WTC11 (cell line): ENCODE results near the gene EEFSEC. TPM values are rescaled to one million over a fixed set of nuclear protein-coding genes. Genes with fewer than 3 reads are reported as not detected.

Source experiments
- ATAC-seq: fragments of 200-7000 bp; cut with Tn5 transposase; 2 replicates; pipeline ENCODE4 v1.10.0; 2021; ENCODE audit warnings: mild to moderate bottlenecking, moderate library complexity
- CTCF ChIA-PET: fragments of 300-600 bp; sonication (Branson Sonifier 250); formaldehyde crosslinking; loops from one replicate; lab custom pipeline; 2021; ENCODE audit warnings: antibody characterized with exemption; lab: Charles Lee
- POLR2A ChIA-PET: fragments of 350-600 bp; sonication (Branson Sonifier 250); formaldehyde crosslinking; loops from one replicate; lab custom pipeline; 2021; ENCODE audit warnings: antibody characterized with exemption; lab: Charles Lee
- DNase-seq: peaks from one replicate; pipeline ENCODE4 v3.0.0; 2021; ENCODE audit warnings: low spot score
- H3K27ac Mint-ChIP-seq: 2 replicates; pipeline ENCODE4 v1.8.0; 2021; ENCODE audit warnings: mixed read lengths
- H3K27me3 Mint-ChIP-seq: 2 replicates; pipeline ENCODE4 v1.8.0; 2021; ENCODE audit warnings: low read depth, mild to moderate bottlenecking, moderate library complexity, mixed read lengths
- H3K36me3 Mint-ChIP-seq: 2 replicates; pipeline ENCODE4 v1.8.0; 2021; ENCODE audit warnings: mixed read lengths
- H3K4me1 Mint-ChIP-seq: 2 replicates; pipeline ENCODE4 v1.8.0; 2022; ENCODE audit warnings: mixed read lengths
- H3K4me3 Mint-ChIP-seq: 2 replicates; pipeline ENCODE4 v1.8.0; 2021; ENCODE audit warnings: mild to moderate bottlenecking, moderate library complexity, mixed read lengths
- H3K9me3 Mint-ChIP-seq: 2 replicates; pipeline ENCODE4 v1.8.0; 2021; ENCODE audit warnings: mixed read lengths
- GABPB1 ChIP-seq: sonication (generic); formaldehyde crosslinking; IDR thresholded peaks from 2 replicates; pipeline ENCODE4 v1.8.1; 2023; ENCODE audit warnings: mild to moderate bottlenecking, missing genetic modification reagents
- NR3C1 ChIP-seq: sonication (generic); formaldehyde crosslinking; conservative IDR thresholded peaks from 2 replicates; pipeline ENCODE4 v1.8.1; 2023; ENCODE audit warnings: low read depth, mild to moderate bottlenecking, missing genetic modification reagents
- OVOL2 ChIP-seq: fragments of 250-450 bp; sonication (Bioruptor Pico); IDR thresholded peaks from 2 replicates; pipeline ENCODE4 v1.9.0; 2021; ENCODE audit warnings: mild to moderate bottlenecking, borderline replicate concordance
- RELA ChIP-seq: sonication (generic); formaldehyde crosslinking; IDR thresholded peaks from 2 replicates; pipeline ENCODE4 v1.8.1; 2022; ENCODE audit warnings: missing genetic modification reagents, mild to moderate bottlenecking, borderline replicate concordance
- TEAD1 ChIP-seq: sonication (generic); formaldehyde crosslinking; IDR thresholded peaks from 2 replicates; pipeline ENCODE4 v1.8.0; 2022; ENCODE audit warnings: mild to moderate bottlenecking, missing genetic modification reagents
- TEAD4 ChIP-seq: sonication (generic); formaldehyde crosslinking; IDR thresholded peaks from 2 replicates; pipeline ENCODE4 v1.8.0; 2022; ENCODE audit warnings: mild to moderate bottlenecking, missing genetic modification reagents
- ZNF263 ChIP-seq: sonication (generic); formaldehyde crosslinking; IDR thresholded peaks from 2 replicates; pipeline ENCODE4 v1.8.1; 2022; ENCODE audit warnings: low read depth, mild to moderate bottlenecking, moderate library complexity, missing genetic modification reagents
- ZNF317 ChIP-seq: sonication (generic); formaldehyde crosslinking; IDR thresholded peaks from 2 replicates; pipeline ENCODE4 v1.8.1; 2023; ENCODE audit warnings: low read depth, mild to moderate bottlenecking, moderate library complexity, missing genetic modification reagents, borderline replicate concordance
- ZNF396 ChIP-seq: fragments of 250-450 bp; sonication (Bioruptor Pico); IDR thresholded peaks from 2 replicates; pipeline ENCODE4 v1.8.0; 2021; ENCODE audit warnings: mild to moderate bottlenecking, moderate library complexity, borderline replicate concordance
- total RNA-seq: library from RNA; stranded (reverse); gene quantifications from 3 replicates; pipeline ENCODE4 v1.2.3, GENCODE V29; 2021
- TF ChIP-seq, protein P1 (sequence below): fragments of 250-450 bp; sonication (Bioruptor Pico); IDR thresholded peaks from 2 replicates; pipeline ENCODE4 v2.1.2; 2022; ENCODE audit warnings: mild to moderate bottlenecking, moderate library complexity
- TF ChIP-seq, protein P2 (sequence below): sonication (generic); formaldehyde crosslinking; IDR thresholded peaks from 2 replicates; pipeline ENCODE4 v1.8.0; 2023; ENCODE audit warnings: missing genetic modification reagents
- TF ChIP-seq, protein P3 (sequence below): sonication (generic); formaldehyde crosslinking; IDR thresholded peaks from 2 replicates; pipeline ENCODE4 v1.8.1; 2023; ENCODE audit warnings: mild to moderate bottlenecking, missing genetic modification reagents
- TF ChIP-seq, protein P4 (sequence below): sonication (generic); formaldehyde crosslinking; IDR thresholded peaks from 2 replicates; pipeline ENCODE4 v1.8.1; 2023; ENCODE audit warnings: mild to moderate bottlenecking, missing genetic modification reagents, borderline replicate concordance
- TF ChIP-seq, protein P5 (sequence below): sonication (generic); formaldehyde crosslinking; IDR thresholded peaks from 2 replicates; pipeline ENCODE4 v1.8.0; 2023; ENCODE audit warnings: mild to moderate bottlenecking, missing genetic modification reagents
- TF ChIP-seq, protein P6 (sequence below): sonication (generic); formaldehyde crosslinking; IDR thresholded peaks from 2 replicates; pipeline ENCODE4 v1.8.1; 2022; ENCODE audit warnings: low read depth, mild to moderate bottlenecking, moderate library complexity, missing genetic modification reagents, borderline replicate concordance
- TF ChIP-seq, protein P7 (sequence below): fragments of 200-600 bp; IDR thresholded peaks from 2 replicates; pipeline ENCODE4 v1.8.0; 2022; ENCODE audit warnings: antibody characterized with exemption

EEFSEC gene
- total RNA-seq, 1 experiment from 2014 or later: 13.7 TPM

DNA sequence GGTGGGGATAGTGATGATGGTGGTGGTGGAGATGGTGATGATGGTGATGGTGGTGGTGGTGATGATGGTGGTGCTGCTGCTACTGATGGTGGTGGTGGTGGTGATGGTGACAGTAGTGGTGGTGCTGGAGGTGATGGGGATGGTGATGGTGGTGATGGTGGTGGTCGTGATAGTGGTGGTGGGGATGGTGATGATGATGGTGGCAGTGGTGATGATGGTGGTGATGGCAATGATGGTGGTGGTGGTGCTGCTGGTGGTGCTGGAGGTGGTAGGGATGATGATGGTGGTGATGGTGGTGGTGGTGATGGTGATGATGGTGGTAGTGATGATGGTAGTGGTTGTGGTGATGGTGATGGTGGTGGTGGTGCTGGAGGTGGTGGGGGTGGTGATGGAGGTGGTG is 292.1 kb downstream of the EEFSEC start (continued):
- TF ChIP-seq, protein P1, sequence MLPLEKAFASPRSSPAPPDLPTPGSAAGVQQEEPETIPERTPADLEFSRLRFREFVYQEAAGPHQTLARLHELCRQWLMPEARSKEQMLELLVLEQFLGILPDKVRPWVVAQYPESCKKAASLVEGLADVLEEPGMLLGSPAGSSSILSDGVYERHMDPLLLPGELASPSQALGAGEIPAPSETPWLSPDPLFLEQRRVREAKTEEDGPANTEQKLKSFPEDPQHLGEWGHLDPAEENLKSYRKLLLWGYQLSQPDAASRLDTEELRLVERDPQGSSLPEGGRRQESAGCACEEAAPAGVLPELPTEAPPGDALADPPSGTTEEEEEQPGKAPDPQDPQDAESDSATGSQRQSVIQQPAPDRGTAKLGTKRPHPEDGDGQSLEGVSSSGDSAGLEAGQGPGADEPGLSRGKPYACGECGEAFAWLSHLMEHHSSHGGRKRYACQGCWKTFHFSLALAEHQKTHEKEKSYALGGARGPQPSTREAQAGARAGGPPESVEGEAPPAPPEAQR (CRISPR knock-in tag): no peak
- TF ChIP-seq, protein P2, sequence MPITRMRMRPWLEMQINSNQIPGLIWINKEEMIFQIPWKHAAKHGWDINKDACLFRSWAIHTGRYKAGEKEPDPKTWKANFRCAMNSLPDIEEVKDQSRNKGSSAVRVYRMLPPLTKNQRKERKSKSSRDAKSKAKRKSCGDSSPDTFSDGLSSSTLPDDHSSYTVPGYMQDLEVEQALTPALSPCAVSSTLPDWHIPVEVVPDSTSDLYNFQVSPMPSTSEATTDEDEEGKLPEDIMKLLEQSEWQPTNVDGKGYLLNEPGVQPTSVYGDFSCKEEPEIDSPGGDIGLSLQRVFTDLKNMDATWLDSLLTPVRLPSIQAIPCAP: no peak
- no peak for TF ChIP-seq RELA (CRISPR knock-in tag)
- TF ChIP-seq ZNF317: no peak
- TF ChIP-seq TEAD1 (CRISPR knock-in tag): no peak
- TF ChIP-seq, protein P3, sequence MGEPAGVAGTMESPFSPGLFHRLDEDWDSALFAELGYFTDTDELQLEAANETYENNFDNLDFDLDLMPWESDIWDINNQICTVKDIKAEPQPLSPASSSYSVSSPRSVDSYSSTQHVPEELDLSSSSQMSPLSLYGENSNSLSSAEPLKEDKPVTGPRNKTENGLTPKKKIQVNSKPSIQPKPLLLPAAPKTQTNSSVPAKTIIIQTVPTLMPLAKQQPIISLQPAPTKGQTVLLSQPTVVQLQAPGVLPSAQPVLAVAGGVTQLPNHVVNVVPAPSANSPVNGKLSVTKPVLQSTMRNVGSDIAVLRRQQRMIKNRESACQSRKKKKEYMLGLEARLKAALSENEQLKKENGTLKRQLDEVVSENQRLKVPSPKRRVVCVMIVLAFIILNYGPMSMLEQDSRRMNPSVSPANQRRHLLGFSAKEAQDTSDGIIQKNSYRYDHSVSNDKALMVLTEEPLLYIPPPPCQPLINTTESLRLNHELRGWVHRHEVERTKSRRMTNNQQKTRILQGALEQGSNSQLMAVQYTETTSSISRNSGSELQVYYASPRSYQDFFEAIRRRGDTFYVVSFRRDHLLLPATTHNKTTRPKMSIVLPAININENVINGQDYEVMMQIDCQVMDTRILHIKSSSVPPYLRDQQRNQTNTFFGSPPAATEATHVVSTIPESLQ (CRISPR knock-in tag): no peak
- TF ChIP-seq, protein P4, sequence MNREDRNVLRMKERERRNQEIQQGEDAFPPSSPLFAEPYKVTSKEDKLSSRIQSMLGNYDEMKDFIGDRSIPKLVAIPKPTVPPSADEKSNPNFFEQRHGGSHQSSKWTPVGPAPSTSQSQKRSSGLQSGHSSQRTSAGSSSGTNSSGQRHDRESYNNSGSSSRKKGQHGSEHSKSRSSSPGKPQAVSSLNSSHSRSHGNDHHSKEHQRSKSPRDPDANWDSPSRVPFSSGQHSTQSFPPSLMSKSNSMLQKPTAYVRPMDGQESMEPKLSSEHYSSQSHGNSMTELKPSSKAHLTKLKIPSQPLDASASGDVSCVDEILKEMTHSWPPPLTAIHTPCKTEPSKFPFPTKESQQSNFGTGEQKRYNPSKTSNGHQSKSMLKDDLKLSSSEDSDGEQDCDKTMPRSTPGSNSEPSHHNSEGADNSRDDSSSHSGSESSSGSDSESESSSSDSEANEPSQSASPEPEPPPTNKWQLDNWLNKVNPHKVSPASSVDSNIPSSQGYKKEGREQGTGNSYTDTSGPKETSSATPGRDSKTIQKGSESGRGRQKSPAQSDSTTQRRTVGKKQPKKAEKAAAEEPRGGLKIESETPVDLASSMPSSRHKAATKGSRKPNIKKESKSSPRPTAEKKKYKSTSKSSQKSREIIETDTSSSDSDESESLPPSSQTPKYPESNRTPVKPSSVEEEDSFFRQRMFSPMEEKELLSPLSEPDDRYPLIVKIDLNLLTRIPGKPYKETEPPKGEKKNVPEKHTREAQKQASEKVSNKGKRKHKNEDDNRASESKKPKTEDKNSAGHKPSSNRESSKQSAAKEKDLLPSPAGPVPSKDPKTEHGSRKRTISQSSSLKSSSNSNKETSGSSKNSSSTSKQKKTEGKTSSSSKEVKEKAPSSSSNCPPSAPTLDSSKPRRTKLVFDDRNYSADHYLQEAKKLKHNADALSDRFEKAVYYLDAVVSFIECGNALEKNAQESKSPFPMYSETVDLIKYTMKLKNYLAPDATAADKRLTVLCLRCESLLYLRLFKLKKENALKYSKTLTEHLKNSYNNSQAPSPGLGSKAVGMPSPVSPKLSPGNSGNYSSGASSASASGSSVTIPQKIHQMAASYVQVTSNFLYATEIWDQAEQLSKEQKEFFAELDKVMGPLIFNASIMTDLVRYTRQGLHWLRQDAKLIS: no peak

DNA sequence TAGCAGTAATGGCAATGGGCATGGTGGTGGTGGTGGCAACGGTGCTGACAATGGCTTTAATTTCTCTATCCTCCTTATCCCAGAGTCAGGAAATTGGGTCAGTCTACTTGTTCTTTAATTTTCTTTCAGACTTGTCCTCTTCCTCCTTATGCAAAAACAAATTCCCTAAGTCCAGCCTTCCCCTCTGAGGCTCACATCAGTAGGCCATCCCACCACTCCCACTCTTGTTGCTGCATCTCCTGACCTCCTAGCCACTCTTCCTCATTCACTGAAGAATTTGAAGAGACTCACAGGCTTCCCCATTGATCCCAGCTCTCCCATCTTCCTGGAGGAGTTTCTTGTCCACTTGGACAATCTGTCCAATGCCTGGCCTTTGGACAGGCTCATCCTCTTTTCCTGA is 293.5 kb downstream of the EEFSEC start:
- POLR2A ChIA-PET: interaction anchor here (0.5 kb wide), 1 partner anchor 113 kb away, joined by 7 read pairs; no protein-coding TSS in a partner anchor
- no peaks in the 10 kb centered on the region for H3K4me1 Mint-ChIP-seq
- ATAC-seq (no peak), DNase-seq (no peak)
- CTCF ChIA-PET: no interaction called here
- H3K27ac Mint-ChIP-seq: no peak overlapping the region
- no peaks in the 10 kb centered on the region for H3K36me3 Mint-ChIP-seq
- no peak overlapping the region for H3K4me3 Mint-ChIP-seq
- H3K9me3 Mint-ChIP-seq: peaks cover 25% of the 10 kb centered on the region
- TF ChIP-seq OVOL2: no peak
- TF ChIP-seq ZNF263 (CRISPR knock-in tag): no peak
- TF ChIP-seq, protein P5, sequence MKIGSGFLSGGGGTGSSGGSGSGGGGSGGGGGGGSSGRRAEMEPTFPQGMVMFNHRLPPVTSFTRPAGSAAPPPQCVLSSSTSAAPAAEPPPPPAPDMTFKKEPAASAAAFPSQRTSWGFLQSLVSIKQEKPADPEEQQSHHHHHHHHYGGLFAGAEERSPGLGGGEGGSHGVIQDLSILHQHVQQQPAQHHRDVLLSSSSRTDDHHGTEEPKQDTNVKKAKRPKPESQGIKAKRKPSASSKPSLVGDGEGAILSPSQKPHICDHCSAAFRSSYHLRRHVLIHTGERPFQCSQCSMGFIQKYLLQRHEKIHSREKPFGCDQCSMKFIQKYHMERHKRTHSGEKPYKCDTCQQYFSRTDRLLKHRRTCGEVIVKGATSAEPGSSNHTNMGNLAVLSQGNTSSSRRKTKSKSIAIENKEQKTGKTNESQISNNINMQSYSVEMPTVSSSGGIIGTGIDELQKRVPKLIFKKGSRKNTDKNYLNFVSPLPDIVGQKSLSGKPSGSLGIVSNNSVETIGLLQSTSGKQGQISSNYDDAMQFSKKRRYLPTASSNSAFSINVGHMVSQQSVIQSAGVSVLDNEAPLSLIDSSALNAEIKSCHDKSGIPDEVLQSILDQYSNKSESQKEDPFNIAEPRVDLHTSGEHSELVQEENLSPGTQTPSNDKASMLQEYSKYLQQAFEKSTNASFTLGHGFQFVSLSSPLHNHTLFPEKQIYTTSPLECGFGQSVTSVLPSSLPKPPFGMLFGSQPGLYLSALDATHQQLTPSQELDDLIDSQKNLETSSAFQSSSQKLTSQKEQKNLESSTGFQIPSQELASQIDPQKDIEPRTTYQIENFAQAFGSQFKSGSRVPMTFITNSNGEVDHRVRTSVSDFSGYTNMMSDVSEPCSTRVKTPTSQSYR (CRISPR knock-in tag): no peak
- TF ChIP-seq, protein P6, sequence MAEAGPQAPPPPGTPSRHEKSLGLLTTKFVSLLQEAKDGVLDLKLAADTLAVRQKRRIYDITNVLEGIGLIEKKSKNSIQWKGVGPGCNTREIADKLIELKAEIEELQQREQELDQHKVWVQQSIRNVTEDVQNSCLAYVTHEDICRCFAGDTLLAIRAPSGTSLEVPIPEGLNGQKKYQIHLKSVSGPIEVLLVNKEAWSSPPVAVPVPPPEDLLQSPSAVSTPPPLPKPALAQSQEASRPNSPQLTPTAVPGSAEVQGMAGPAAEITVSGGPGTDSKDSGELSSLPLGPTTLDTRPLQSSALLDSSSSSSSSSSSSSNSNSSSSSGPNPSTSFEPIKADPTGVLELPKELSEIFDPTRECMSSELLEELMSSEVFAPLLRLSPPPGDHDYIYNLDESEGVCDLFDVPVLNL (CRISPR knock-in tag): no peak
- TF ChIP-seq TEAD4 (CRISPR knock-in tag): no peak
- no peak for TF ChIP-seq NR3C1 (CRISPR knock-in tag)
- no peak for TF ChIP-seq ZNF396 (CRISPR knock-in tag)
- TF ChIP-seq GABPB1 (CRISPR knock-in tag): no peak
- TF ChIP-seq, protein P7, sequence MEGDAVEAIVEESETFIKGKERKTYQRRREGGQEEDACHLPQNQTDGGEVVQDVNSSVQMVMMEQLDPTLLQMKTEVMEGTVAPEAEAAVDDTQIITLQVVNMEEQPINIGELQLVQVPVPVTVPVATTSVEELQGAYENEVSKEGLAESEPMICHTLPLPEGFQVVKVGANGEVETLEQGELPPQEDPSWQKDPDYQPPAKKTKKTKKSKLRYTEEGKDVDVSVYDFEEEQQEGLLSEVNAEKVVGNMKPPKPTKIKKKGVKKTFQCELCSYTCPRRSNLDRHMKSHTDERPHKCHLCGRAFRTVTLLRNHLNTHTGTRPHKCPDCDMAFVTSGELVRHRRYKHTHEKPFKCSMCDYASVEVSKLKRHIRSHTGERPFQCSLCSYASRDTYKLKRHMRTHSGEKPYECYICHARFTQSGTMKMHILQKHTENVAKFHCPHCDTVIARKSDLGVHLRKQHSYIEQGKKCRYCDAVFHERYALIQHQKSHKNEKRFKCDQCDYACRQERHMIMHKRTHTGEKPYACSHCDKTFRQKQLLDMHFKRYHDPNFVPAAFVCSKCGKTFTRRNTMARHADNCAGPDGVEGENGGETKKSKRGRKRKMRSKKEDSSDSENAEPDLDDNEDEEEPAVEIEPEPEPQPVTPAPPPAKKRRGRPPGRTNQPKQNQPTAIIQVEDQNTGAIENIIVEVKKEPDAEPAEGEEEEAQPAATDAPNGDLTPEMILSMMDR: no peak
- peaks cover 37% of the 10 kb centered on the region for H3K27me3 Mint-ChIP-seq
